Kidney epithelial cell (primary cell): Measurements from ENCODE around the gene GRK3. TPM values are rescaled to one million over a fixed set of nuclear protein-coding genes. Genes with fewer than 3 reads are reported as not detected.

Source experiments
- DNase-seq: peaks from one replicate; pipeline ENCODE4 v3.0.0-alpha.2; 2010; ENCODE audit warnings: low read depth
- H3K27me3 ChIP-seq: 2 replicates; pipeline ENCODE4 v1.6.0; 2011; ENCODE audit warnings: low read length; ENCODE audit not compliant: control insufficient read depth, insufficient read depth
- H3K36me3 ChIP-seq: 2 replicates; pipeline ENCODE4 v1.5.1; 2011; ENCODE audit warnings: low read length; ENCODE audit not compliant: control insufficient read depth, insufficient read depth
- H3K4me3 ChIP-seq: 2 replicates; pipeline ENCODE4 v1.5.1; 2011; ENCODE audit warnings: low read depth, mild to moderate bottlenecking, control low read depth, low read length
- total RNA-seq: library from RNA; depleted of rRNA; stranded (reverse); fragments of >200 nt; gene quantifications from 2 replicates; pipeline ENCODE4 v1.2.3, GENCODE V29; 2015
- TF ChIP-seq, protein P1 (sequence below): IDR thresholded peaks from 2 replicates; pipeline ENCODE4 v1.5.1; 2011; ENCODE audit warnings: mild to moderate bottlenecking, moderate library complexity, low read length, control low read depth, inconsistent platforms; ENCODE audit not compliant: insufficient read depth, poor library complexity, severe bottlenecking

Gene GRK3
- total RNA-seq, 1 donor from 2014 or later, result 5.8 TPM

DNA sequence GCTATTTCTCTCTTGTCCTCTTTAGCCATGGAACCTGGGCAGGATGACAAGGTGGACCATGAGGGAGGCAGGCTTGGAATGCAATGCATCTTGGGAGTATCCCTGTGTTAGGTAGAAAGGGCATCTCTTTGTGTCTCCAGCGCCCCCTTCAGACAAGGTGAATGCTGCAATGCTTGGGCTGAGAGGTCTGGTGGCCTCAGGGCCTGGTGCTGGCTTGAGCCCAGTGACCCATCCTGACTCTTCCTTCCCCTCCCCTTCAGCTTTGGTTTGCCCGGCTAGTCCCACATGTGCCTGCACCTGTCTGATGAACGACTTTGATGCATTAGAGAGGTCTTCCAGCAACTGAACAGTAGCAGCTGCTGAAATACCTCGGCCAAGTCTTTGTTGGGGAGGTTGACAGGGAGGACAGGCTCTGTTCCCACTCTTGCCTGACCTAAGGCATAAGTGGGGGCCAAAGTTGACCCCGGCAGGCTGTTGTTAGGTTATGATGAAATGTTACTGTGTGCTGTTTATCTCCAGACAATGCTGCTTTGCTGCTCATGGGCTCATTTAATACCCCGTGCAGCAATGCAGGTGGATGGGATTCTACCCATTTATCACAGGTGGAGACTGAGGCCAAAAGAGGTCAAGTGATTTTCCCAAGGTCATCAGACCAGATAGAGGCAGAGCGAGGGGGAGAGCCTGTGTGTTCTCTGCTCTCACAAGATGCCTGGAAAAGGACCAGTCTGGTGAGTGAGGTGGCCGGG is 200.0 kb downstream of the GRK3 start:
- Histone ChIP-seq H3K36me3 (no peaks in the 10 kb centered on the region), H3K27me3 (peaks cover 2% of the 10 kb centered on the region), H3K4me3 (no peak overlapping the region)
- no peak for DNase-seq
- TF ChIP-seq, protein P1, sequence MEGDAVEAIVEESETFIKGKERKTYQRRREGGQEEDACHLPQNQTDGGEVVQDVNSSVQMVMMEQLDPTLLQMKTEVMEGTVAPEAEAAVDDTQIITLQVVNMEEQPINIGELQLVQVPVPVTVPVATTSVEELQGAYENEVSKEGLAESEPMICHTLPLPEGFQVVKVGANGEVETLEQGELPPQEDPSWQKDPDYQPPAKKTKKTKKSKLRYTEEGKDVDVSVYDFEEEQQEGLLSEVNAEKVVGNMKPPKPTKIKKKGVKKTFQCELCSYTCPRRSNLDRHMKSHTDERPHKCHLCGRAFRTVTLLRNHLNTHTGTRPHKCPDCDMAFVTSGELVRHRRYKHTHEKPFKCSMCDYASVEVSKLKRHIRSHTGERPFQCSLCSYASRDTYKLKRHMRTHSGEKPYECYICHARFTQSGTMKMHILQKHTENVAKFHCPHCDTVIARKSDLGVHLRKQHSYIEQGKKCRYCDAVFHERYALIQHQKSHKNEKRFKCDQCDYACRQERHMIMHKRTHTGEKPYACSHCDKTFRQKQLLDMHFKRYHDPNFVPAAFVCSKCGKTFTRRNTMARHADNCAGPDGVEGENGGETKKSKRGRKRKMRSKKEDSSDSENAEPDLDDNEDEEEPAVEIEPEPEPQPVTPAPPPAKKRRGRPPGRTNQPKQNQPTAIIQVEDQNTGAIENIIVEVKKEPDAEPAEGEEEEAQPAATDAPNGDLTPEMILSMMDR, result no peak

DNA sequence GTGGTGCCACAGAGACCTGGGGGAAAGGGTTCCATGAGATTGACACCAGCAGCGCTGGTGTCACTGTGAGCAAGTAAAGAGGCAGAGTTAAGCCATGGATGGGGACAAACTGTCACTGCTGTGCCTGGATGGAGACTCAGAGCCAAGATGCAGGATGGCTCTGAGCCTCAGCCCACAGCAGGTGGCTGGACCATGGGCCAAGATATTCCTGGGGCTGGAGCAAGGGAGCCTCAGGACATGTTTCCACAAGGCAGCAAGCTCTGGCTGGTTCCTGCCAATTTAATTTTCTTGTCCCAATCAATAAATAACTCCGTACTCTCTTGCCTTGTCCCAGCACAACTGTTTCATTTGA is 200.5 kb downstream of the GRK3 start:
- TF ChIP-seq, protein P1, result no peak

DNA sequence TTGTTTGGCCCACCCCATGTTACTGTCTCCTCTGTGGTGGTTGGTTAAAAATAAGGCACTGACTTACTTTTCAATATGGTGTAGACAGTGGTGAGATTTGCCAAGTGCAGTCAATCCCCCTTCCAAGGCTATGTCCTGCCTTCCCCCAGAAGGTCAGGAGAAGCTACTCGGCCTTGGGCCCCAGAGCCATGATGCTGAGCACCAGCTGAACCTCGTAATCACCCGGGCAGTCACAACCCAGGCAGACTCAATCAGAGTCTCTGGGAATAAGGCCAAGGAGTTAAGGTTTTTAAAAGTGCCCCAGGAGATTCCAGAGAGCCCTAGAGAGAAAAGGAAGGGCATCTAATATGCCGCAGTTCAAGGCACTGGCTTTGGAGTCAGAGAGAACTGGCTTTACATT is 201.3 kb downstream of the GRK3 start:
- no peaks in the 10 kb centered on the region for H3K36me3 ChIP-seq
- H3K27me3 ChIP-seq, result peaks cover 2% of the 10 kb centered on the region
- H3K4me3 ChIP-seq, result no peak overlapping the region
- DNase-seq, result no peak
- TF ChIP-seq, protein P1, result no peak

More for the DNA sequence above, 200.5 kb downstream of the GRK3 start:
- Histone ChIP-seq H3K4me3 (no peak overlapping the region), H3K27me3 (peaks cover 2% of the 10 kb centered on the region), H3K36me3 (no peaks in the 10 kb centered on the region)
- DNase-seq, result no peak

DNA sequence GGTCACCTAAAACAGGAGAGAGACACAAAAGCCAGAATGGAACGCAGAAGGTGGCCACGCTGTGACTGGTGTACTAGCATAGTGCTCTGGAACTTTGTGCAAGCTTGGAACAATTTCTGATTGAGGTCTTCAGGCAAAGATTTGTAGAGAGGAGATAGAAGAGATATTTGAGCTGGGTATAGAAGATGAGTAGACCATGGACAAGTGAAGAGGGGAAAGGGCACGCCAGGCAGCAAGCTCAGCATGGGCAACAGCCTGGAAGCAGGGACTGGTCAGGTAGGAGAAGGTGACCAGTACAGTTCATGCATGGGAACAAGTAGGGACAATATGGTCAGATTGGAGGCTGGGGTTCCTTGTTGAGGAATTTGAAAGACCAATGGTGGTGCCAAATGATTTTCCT is 201.9 kb downstream of the GRK3 start:
- Histone ChIP-seq H3K36me3 (no peaks in the 10 kb centered on the region), H3K4me3 (no peak overlapping the region), H3K27me3 (peaks cover 2% of the 10 kb centered on the region)
- TF ChIP-seq, protein P1, result no peak
- no peak for DNase-seq

DNA sequence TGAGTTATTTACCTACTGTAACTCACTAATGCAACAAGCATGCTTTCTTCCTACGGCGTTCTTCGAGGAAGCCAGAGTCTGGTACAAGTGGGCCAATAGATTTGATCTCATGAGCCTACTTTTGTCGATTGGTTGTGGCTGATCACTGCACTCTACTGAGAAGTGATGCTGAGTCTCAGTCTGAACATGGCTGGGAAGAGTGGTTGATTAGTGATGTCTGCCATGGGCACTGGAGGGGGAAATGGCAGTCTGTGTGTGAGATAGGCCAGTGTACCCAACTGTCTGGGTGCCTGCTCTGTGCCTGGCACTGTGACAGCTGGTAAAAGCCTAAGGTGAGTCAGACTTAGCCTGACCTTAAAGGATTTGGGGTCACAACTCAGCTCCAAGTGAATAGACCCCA is 205.9 kb downstream of the GRK3 start:
- H3K4me3 ChIP-seq, result no peak overlapping the region
- TF ChIP-seq, protein P1, result no peak
- no peaks in the 10 kb centered on the region for H3K36me3 ChIP-seq
- DNase-seq, result no peak
- H3K27me3 ChIP-seq, result peaks cover 2% of the 10 kb centered on the region

DNA sequence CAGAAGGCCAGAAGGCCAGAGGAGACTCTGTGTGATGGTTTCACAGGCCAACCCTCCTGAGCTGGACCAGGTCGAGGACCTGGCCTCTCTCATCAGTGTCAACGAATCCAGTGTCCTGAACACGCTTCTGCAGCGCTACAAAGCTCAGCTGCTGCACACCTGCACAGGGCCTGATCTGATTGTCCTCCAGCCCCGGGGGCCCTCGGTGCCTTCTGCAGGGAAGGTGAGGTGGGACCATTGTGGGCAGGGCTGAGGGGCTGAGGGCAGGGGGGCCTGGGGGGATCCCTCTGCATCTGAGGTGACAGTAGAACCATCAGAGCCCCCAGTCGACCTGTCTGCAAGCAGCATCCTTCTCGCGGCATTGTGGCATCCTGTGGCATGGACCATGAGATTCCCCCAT is 207.8 kb downstream of the GRK3 start:
- Histone ChIP-seq H3K4me3 (no peak overlapping the region), H3K27me3 (peaks cover 2% of the 10 kb centered on the region), H3K36me3 (no peaks in the 10 kb centered on the region)
- DNase-seq, result no peak
- TF ChIP-seq, protein P1, result no peak
